ENCODE measurements around the gene UPK3A.

DNA sequence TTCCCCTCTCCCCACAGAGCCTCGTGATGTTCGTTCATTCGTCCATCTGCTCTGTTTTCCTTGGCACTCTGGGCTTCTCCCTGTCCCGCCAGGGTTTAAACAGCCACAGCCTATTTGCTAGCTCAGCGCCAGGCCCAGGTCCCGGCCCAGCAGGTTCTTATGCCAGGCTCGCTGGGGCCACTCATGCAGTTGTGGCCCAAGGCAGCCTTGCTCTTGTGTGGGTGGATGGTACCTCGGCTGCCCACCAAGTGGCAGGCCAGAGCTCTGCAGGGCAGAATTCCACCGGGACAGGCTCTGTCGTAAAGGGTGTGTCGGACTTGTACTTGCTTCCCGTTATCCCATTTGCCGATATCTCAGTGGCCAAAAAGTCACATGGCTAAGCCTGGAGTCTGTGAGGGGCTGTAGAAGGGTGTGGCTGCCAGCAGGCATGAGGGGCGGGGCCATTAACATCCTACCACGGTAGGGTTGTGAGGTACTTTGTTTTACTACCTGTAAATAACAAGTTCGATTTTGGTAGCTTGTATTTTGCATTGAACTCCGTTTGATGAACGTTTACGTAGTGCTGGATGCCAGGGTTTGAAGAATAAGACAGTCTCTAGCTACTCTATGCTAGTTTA, 32.9 kb downstream of the UPK3A start:
- TF ChIP-seq, protein P1, sequence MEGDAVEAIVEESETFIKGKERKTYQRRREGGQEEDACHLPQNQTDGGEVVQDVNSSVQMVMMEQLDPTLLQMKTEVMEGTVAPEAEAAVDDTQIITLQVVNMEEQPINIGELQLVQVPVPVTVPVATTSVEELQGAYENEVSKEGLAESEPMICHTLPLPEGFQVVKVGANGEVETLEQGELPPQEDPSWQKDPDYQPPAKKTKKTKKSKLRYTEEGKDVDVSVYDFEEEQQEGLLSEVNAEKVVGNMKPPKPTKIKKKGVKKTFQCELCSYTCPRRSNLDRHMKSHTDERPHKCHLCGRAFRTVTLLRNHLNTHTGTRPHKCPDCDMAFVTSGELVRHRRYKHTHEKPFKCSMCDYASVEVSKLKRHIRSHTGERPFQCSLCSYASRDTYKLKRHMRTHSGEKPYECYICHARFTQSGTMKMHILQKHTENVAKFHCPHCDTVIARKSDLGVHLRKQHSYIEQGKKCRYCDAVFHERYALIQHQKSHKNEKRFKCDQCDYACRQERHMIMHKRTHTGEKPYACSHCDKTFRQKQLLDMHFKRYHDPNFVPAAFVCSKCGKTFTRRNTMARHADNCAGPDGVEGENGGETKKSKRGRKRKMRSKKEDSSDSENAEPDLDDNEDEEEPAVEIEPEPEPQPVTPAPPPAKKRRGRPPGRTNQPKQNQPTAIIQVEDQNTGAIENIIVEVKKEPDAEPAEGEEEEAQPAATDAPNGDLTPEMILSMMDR (IDR thresholded peaks at IDR 0.05; ENCODE audit: low read length), result no peak
- TF ChIP-seq EZH2phosphoT487 (IDR thresholded peaks at IDR 0.05; ENCODE audit: low read length), result no peak

All from MM.1S (cell line).